Epithelial cell of umbilical artery (primary cell): ENCODE data around the gene MYO9B. TPM values are rescaled to one million over a fixed set of nuclear protein-coding genes. Genes with fewer than 3 reads are reported as not detected.

Experiments used
- total RNA-seq: library from RNA; depleted of rRNA; stranded (reverse); fragments of >200 nt; gene quantifications from 2 replicates; pipeline ENCODE4 v1.2.3, GENCODE V29; 2014

Gene MYO9B
- 34.2 and 50.0 TPM in 2 replicates for total RNA-seq

GRCh38 chr19:17075035-17075863 lies at the start of gene MYO9B, which contains the start of gene HAUS8:
Gene MYO9B (plus strand): TSS chr19:17075777. CDS start chr19:17101718, 25,941 bp downstream.
Gene HAUS8 (minus strand): TSS chr19:17075452. CDS start chr19:17075422, 30 bp downstream.

GRCh38 chr19:17026706-17027534 lies 48.7 kb upstream of the MYO9B start, which contains the start of gene CPAMD8:
Gene CPAMD8 (minus strand): TSS chr19:17026810. CDS start chr19:17026642, 168 bp downstream.

GRCh38 chr19:17215127-17215971 lies 139.8 kb downstream of the MYO9B start, which contains the start of gene USE1:
Gene USE1 (plus strand): TSS chr19:17215357. CDS start chr19:17215406, 49 bp downstream.

GRCh38 chr19:17226002-17226933 lies 150.7 kb downstream of the MYO9B start, which contains the start of gene OCEL1:
Gene OCEL1 (plus strand): TSS chr19:17226226. CDS start chr19:17226248, 22 bp downstream.

GRCh38 chr19:17245535-17245984 lies 170.0 kb downstream of the MYO9B start, which contains the start of gene NR2F6:
Gene NR2F6 (minus strand): TSS chr19:17245919. CDS start chr19:17245220, 699 bp downstream.

Other genes with a start within 250 kb of the MYO9B start
- 23.1 and 29.6 TPM in 2 replicates for gene SIN3B, start 246.4 kb upstream of the MYO9B start, total RNA-seq
- gene F2RL3, start 186.8 kb upstream of the MYO9B start, total RNA-seq: 1.1 and 2.3 TPM in 2 replicates
- 0.30 and 0.65 TPM in 2 replicates for gene CPAMD8, start 49.0 kb upstream of the MYO9B start, total RNA-seq
- gene HAUS8, start 325 bp upstream of the MYO9B start, total RNA-seq: 4.9 and 5.6 TPM in 2 replicates
- 19.2 and 19.6 TPM in 2 replicates for gene USE1, start 139.6 kb downstream of the MYO9B start, total RNA-seq
- 4.1 and 4.2 TPM in 2 replicates for gene OCEL1, start 150.4 kb downstream of the MYO9B start, total RNA-seq
- gene NR2F6, start 170.1 kb downstream of the MYO9B start, total RNA-seq: 49.7 and 55.8 TPM in 2 replicates
- gene USHBP1, start 189.0 kb downstream of the MYO9B start, total RNA-seq: 13.3 and 17.2 TPM in 2 replicates
- 134 and 168 TPM in 2 replicates for gene BABAM1, start 191.7 kb downstream of the MYO9B start, total RNA-seq
- 0.65 and 1.4 TPM in 2 replicates for gene ANKLE1, start 206.1 kb downstream of the MYO9B start, total RNA-seq
- 5.2 and 9.9 TPM in 2 replicates for gene ABHD8, start 227.6 kb downstream of the MYO9B start, total RNA-seq
- gene MRPL34, start 230.1 kb downstream of the MYO9B start, total RNA-seq: 33.8 and 37.7 TPM in 2 replicates
- gene DDA1, start 233.8 kb downstream of the MYO9B start, total RNA-seq: 10.4 and 27.7 TPM in 2 replicates